ENCODE data around the gene AMPD3.

The AMPD3 gene

GRCh38 chr11:10515418-10515817, 60.4 kb downstream of the AMPD3 start:
- peaks cover 8% of the 10 kb centered on the region for H3K36me3 ChIP-seq
- H3K27ac ChIP-seq: no peak overlapping the region
- DNase-seq: no peak
- TF ChIP-seq, protein P1, sequence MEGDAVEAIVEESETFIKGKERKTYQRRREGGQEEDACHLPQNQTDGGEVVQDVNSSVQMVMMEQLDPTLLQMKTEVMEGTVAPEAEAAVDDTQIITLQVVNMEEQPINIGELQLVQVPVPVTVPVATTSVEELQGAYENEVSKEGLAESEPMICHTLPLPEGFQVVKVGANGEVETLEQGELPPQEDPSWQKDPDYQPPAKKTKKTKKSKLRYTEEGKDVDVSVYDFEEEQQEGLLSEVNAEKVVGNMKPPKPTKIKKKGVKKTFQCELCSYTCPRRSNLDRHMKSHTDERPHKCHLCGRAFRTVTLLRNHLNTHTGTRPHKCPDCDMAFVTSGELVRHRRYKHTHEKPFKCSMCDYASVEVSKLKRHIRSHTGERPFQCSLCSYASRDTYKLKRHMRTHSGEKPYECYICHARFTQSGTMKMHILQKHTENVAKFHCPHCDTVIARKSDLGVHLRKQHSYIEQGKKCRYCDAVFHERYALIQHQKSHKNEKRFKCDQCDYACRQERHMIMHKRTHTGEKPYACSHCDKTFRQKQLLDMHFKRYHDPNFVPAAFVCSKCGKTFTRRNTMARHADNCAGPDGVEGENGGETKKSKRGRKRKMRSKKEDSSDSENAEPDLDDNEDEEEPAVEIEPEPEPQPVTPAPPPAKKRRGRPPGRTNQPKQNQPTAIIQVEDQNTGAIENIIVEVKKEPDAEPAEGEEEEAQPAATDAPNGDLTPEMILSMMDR (IDR thresholded peaks at IDR 0.05; ENCODE audit: low read depth, low read length): no peak
- no peaks in the 10 kb centered on the region for H3K9me3 ChIP-seq (ENCODE audit: severe bottlenecking)
- no peak overlapping the region for H3K4me3 ChIP-seq (ENCODE audit: low read depth, low read length)
- no peaks in the 10 kb centered on the region for H3K27me3 ChIP-seq (ENCODE audit: insufficient read depth, low read depth, severe bottlenecking)

DNA sequence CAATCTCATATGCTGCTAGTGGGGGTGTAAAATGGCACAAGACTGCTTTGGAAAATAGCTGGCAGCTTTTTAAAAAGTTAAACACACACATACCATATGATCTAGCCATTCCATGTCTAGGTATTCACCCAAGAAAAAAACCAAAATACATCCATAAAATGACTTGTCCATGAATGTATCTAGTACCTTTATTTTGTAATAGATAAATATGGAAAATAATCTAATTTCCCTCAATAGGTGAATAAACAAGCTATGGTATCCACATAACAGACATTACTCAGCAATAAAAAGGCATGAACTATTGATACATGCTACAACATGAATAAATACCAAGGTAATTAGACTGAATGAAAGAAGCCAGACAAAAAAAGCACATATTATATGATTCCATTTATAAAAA, 63.1 kb downstream of the AMPD3 start:
- no peak overlapping the region for H3K27ac ChIP-seq
- TF ChIP-seq, protein P1 (IDR thresholded peaks at IDR 0.05; ENCODE audit: low read depth, low read length): no peak
- H3K4me3 ChIP-seq (ENCODE audit: low read depth, low read length): no peak overlapping the region
- no peaks in the 10 kb centered on the region for H3K27me3 ChIP-seq (ENCODE audit: insufficient read depth, low read depth, severe bottlenecking)
- H3K36me3 ChIP-seq: peaks cover 5% of the 10 kb centered on the region; the same call in 1 of the 2 replicates
- no peaks in the 10 kb centered on the region for H3K9me3 ChIP-seq (ENCODE audit: severe bottlenecking)
- no peak for DNase-seq

- H3K27me3 ChIP-seq (ENCODE audit: insufficient read depth, low read depth, severe bottlenecking): no peaks in the 10 kb centered on the region
- TF ChIP-seq, protein P1 (IDR thresholded peaks at IDR 0.05; ENCODE audit: low read depth, low read length): no peak
- H3K9me3 ChIP-seq (ENCODE audit: severe bottlenecking): no peaks in the 10 kb centered on the region
- DNase-seq: no peak
- H3K27ac ChIP-seq: no peak overlapping the region
- no peak overlapping the region for H3K4me3 ChIP-seq (ENCODE audit: low read depth, low read length)
- peaks cover 6% of the 10 kb centered on the region; the same call in 1 of the 2 replicates for H3K36me3 ChIP-seq
These were observed 63.8 kb downstream of the AMPD3 start for GRCh38 chr11:10518891-10519290.

DNA sequence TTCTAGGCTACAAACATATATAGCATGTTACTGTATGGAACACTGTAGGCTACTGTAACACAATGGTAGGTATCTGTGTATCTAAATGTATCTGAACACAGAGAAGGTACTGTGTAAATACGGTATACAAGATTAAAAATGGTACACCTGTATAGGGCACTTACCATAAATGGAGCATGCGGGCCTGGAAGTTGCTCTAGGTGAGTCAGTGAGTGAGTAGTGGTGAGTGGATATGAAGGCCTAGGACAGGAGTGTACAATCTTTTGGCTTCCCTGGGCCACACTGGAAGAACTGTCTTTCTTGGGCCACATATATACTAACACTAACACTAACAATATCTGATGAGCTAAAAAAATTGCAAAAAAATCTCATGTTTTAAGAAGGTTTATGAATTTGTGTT, 64.6 kb downstream of the AMPD3 start:
- H3K9me3 ChIP-seq (ENCODE audit: severe bottlenecking): no peaks in the 10 kb centered on the region
- no peaks in the 10 kb centered on the region for H3K27me3 ChIP-seq (ENCODE audit: insufficient read depth, low read depth, severe bottlenecking)
- TF ChIP-seq, protein P1 (IDR thresholded peaks at IDR 0.05; ENCODE audit: low read depth, low read length): no peak
- DNase-seq: no peak
- no peak overlapping the region for H3K4me3 ChIP-seq (ENCODE audit: low read depth, low read length)
- no peak overlapping the region for H3K27ac ChIP-seq
- peaks cover 4% of the 10 kb centered on the region; the same call in 1 of the 2 replicates for H3K36me3 ChIP-seq

- no peaks in the 10 kb centered on the region for H3K27me3 ChIP-seq (ENCODE audit: insufficient read depth, low read depth, severe bottlenecking)
- no peak overlapping the region for H3K27ac ChIP-seq
- no peaks in the 10 kb centered on the region for H3K9me3 ChIP-seq (ENCODE audit: severe bottlenecking)
- H3K36me3 ChIP-seq: peaks cover 4% of the 10 kb centered on the region; the same call in 1 of the 2 replicates
- H3K4me3 ChIP-seq (ENCODE audit: low read depth, low read length): no peak overlapping the region
- TF ChIP-seq, protein P1 (IDR thresholded peaks at IDR 0.05; ENCODE audit: low read depth, low read length): no peak
- DNase-seq: no peak
These were observed 65.5 kb downstream of the AMPD3 start for GRCh38 chr11:10520562-10520961.

DNA sequence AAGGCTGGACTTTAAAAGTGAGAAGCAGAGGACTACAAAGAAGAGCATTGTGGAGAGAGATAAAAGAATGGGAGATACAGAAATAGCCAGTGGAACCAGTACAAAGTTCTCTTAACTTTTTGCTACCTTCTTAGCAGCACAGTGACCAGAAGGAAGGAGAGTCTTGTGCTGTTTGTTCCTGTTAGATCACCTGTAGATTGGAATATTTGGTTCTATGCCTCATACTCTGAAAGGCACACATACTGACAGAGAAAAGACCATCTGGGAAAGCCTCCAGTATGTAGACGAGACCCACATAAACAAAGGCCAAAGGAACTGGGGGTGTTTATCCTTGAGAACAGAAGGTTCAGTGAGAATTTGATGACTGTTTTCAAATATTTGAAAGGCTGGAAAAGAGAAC, 67.2 kb downstream of the AMPD3 start:
- TF ChIP-seq, protein P1 (IDR thresholded peaks at IDR 0.05; ENCODE audit: low read depth, low read length): no peak
- no peaks in the 10 kb centered on the region for H3K27me3 ChIP-seq (ENCODE audit: insufficient read depth, low read depth, severe bottlenecking)
- no peak overlapping the region for H3K4me3 ChIP-seq (ENCODE audit: low read depth, low read length)
- H3K36me3 ChIP-seq: peaks cover 12% of the 10 kb centered on the region
- H3K27ac ChIP-seq: no peak overlapping the region
- DNase-seq: no peak
- no peaks in the 10 kb centered on the region for H3K9me3 ChIP-seq (ENCODE audit: severe bottlenecking)

Data from WERI-Rb-1 (cell line).